GM10266 (cell line): Measurements from ENCODE around the gene YIF1A.
"Not testable (repeated sequence)": the region's sequence is repeated elsewhere in the genome, so short reads cannot be mapped to it uniquely, and the experiment has no call there.

ENCODE experiments used
- DNase-seq: peaks from one replicate; pipeline ENCODE4 v3.0.0; 2012; ENCODE audit errors: extremely low spot score
- TF ChIP-seq, protein P1 (sequence below): IDR thresholded peaks from 2 replicates; pipeline ENCODE4 v1.5.1; 2012; ENCODE audit warnings: mild to moderate bottlenecking, low read depth; ENCODE audit not compliant: control insufficient read depth, insufficient read depth; ENCODE audit errors: missing control alignments

Gene YIF1A

DNA sequence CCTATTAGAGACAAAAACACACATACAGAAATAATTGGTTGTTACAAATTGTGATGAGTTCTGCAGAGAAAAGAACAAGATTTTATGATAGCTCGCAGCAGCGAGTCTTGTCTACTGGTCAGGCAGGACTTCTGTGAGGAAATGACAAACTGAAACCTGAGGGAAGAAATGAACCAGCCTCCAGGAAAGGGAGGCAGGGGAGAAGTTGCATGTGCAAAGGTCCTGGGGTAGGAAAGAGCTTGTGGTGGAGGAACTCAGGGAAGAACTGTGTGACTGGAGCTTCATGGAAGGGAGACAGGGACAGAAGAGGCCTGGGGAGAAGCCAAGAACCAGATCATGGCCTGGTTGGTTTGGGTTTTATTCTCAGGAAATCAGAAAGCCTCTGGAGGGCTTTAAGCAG is 29.7 kb downstream of the YIF1A start:
- TF ChIP-seq, protein P1, sequence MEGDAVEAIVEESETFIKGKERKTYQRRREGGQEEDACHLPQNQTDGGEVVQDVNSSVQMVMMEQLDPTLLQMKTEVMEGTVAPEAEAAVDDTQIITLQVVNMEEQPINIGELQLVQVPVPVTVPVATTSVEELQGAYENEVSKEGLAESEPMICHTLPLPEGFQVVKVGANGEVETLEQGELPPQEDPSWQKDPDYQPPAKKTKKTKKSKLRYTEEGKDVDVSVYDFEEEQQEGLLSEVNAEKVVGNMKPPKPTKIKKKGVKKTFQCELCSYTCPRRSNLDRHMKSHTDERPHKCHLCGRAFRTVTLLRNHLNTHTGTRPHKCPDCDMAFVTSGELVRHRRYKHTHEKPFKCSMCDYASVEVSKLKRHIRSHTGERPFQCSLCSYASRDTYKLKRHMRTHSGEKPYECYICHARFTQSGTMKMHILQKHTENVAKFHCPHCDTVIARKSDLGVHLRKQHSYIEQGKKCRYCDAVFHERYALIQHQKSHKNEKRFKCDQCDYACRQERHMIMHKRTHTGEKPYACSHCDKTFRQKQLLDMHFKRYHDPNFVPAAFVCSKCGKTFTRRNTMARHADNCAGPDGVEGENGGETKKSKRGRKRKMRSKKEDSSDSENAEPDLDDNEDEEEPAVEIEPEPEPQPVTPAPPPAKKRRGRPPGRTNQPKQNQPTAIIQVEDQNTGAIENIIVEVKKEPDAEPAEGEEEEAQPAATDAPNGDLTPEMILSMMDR = no peak
- no peak for DNase-seq

DNA sequence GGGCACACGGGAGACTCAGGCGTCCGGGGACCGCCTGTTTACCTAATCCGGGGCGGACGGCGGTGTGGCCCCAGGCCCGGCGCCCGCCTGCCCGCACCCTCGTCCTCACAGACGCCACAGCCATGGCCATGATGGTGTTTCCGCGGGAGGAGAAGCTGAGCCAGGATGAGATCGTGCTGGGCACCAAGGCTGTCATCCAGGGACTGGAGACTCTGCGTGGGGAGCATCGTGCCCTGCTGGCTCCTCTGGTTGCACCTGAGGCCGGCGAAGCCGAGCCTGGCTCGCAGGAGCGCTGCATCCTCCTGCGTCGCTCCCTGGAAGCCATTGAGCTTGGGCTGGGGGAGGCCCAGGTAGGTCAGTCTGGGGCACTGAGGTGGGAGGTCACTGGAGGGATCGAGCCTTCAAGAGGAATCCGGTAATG is 30.5 kb downstream of the YIF1A start:
- TF ChIP-seq, protein P1 = no peak
- DNase-seq = no peak

DNA sequence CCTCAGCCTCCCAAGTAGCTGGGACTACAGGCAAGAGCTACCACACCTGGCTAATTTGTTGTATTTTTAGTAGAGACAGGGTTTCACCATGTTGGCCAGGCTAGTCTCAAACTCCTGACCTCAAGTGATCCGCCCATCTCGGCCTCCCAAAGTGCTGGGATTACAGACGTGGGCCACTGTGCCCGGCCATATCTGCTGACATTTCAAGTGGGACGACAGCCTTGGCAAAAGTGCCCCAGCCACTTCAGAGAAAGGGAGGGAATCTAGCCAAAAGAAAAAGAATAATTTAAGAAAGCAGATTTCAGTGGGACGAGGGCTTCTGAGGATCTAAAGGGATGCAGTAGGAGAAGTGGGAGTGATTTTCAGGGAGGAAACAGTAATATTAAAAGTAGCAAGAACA is 35.9 kb downstream of the YIF1A start:
- not testable (repeated sequence) for DNase-seq

DNA sequence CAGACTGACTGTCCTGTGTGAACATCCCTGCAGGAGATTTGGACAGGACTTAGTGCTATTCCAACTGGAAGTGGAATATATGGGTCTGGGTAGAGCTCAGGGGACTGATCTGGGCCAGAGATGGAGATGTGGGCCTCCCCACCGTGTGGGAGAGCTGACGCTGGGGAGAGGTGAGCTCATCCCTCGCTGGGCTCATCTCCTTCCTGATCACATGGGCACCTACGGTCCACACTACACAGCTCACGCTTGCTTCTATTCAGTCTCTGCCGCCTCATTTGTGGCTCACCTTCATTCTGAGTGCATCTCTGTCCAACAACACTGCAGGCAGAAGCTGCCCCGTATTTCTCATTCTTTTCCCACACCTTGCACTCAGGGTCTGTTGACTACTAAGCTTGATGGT is 37.1 kb downstream of the YIF1A start:
- DNase-seq = no peak
- TF ChIP-seq, protein P1 = no peak

DNA sequence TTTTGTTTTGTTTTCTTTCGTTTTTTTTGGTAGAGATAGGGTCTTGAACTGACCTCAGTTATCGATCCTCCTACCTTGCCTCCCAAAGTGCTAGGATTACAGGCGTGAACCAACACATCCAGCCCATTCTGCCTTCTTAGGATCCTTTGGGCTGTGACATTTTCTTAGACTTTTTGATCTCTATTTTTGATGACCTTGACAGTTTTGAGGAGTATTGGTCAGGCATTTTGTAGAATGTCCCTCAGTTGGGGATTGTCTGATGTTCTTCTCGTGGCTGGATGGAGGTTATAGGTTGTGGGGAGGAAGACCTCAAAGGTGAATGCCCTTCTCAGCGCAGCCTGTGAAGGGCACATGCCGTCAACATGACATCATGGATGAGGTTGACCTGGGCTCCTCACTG is 40.0 kb downstream of the YIF1A start:
- TF ChIP-seq, protein P1 = no peak
- no peak for DNase-seq

DNA sequence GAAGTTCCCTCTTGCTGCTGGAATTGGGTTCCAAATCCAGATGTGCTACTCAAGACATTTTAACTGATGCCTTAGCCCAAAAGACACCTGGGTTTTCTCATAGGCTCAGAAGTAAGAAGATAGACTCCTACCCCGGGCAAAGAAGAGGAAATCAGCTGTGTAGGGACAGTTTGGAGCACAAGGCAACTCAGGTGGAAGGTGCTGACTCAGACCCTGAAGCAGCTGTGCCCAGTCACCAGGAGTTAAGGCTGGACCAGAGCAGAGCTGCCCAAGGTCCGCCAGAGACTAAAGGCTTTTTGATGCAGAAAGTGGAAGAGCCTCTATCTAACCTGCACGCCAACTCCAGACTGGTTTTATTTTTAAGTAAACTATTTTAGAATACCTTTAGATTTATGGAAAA is 41.1 kb downstream of the YIF1A start:
- DNase-seq = no peak
- TF ChIP-seq, protein P1 = no peak

DNA sequence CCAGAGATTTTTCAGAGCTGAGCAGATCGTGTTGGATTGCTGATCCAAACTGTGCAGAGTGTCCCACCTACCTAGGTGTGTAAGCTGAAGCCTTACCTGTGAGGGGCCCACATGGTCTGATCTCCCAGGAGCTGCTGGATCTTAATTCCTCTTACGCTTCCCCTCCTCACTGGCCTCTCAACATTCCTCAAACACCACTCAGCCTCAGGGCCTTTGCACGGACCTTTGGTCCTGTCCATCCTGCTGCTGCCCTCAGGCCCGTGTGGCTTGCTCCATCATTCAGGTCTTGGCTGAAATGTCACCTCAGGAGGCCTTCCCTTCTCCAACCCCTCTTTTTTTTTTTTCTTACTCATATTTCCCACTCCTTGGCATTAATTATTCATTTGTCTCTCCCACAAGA is 41.6 kb downstream of the YIF1A start:
- DNase-seq = no peak

More for the DNA sequence above, 41.6 kb downstream of the YIF1A start:
- TF ChIP-seq, protein P1 = no peak
